Endothelial cell of umbilical vein (primary cell): ENCODE data around the gene SIRPB1. TPM values are rescaled to one million over a fixed set of nuclear protein-coding genes. Genes with fewer than 3 reads are reported as not detected.

ENCODE experiments used
- BruUV-seq: library from RNA; stranded (reverse); fragments of 400-500 nt; replicated peaks from 2 replicates; lab custom pipeline; 2021; lab: Mats Ljungman, UMichigan
- CTCF ChIA-PET: fragments of 300-600, 350-600 bp; sonication (Branson Sonifier 250); formaldehyde crosslinking; loops from one replicate; lab custom pipeline; 2021; ENCODE audit warnings: antibody characterized with exemption, inconsistent platforms; lab: Charles Lee
- POLR2A ChIA-PET: fragments of 300-600, 350-600 bp; sonication (Branson Sonifier 250); formaldehyde crosslinking; loops from one replicate; lab custom pipeline; 2021; ENCODE audit warnings: antibody characterized with exemption, inconsistent platforms; lab: Charles Lee
- DNase-seq: peaks from one replicate; pipeline ENCODE4 v3.0.0-alpha.2; 2011; ENCODE audit warnings: low read depth, low spot score
- FAIRE-seq: peaks from 2 replicates; lab custom pipeline; 2011; peaks lifted over from hg19 to GRCh38; lab: Jason Lieb, UNC
- H2AFZ ChIP-seq: 2 replicates; pipeline ENCODE4 v1.6.0; 2012; ENCODE audit warnings: low read depth, low read length, control low read depth, inconsistent platforms
- H3K27ac ChIP-seq: 2 replicates; pipeline ENCODE4 v1.5.1; 2011; ENCODE audit warnings: low read depth, mild to moderate bottlenecking, control low read depth, low read length, moderate library complexity; ENCODE audit not compliant: insufficient read depth
- H3K27me3 ChIP-seq, 2 experiments: 2 replicates each; pipeline versions ENCODE4 v1.6.0 to v1.6.1; 2011; ENCODE audit warnings: low read length in 2 of 2, mixed read lengths in 1 of 2; ENCODE audit not compliant: control insufficient read depth in 2 of 2, insufficient read depth in 2 of 2
- H3K36me3 ChIP-seq, 2 experiments: 2 replicates in 1 of 2; 3 replicates in 1 of 2; pipeline ENCODE4 v1.5.1; 2011; ENCODE audit warnings: low read length in 2 of 2, mild to moderate bottlenecking in 1 of 2, moderate library complexity in 1 of 2; ENCODE audit not compliant: control insufficient read depth in 2 of 2, insufficient read depth in 2 of 2; ENCODE audit errors: extremely low read depth in 1 of 2
- H3K4me1 ChIP-seq: 3 replicates; pipeline ENCODE4 v1.5.1; 2011; ENCODE audit warnings: mild to moderate bottlenecking, low read length; ENCODE audit not compliant: control insufficient read depth, insufficient read depth; ENCODE audit errors: extremely low read depth
- H3K4me2 ChIP-seq: 2 replicates; pipeline ENCODE4 v1.6.1; 2011; ENCODE audit warnings: low read length, control low read depth, mixed read lengths; ENCODE audit not compliant: insufficient read depth
- H3K4me3 ChIP-seq, 3 experiments: fragments of 200-600 bp in 1 of 3; sonication (generic), shearing (Covaris generic) in 1 of 3; replicated peaks in 1 of 3; 2 replicates each; pipeline ENCODE4 v1.5.1; 2011 to 2016; ENCODE audit warnings: control low read depth in 3 of 3, low read length in 3 of 3, mild to moderate bottlenecking in 2 of 3, inconsistent platforms in 1 of 3, low read depth in 1 of 3, moderate library complexity in 1 of 3; ENCODE audit not compliant: insufficient read depth in 1 of 3
- H3K79me2 ChIP-seq: 2 replicates; pipeline ENCODE4 v1.6.0; 2012; ENCODE audit warnings: low read length, inconsistent platforms; ENCODE audit not compliant: control insufficient read depth, insufficient read depth
- H3K9ac ChIP-seq: replicated peaks from 2 replicates; pipeline ENCODE3; 2011; ENCODE audit warnings: low read length, control low read depth; ENCODE audit not compliant: insufficient read depth; ENCODE audit errors: extremely low read depth
- H3K9me1 ChIP-seq: replicated peaks from 3 replicates; pipeline ENCODE4 v1.6.0; 2011; ENCODE audit warnings: mild to moderate bottlenecking, low read length; ENCODE audit not compliant: control insufficient read depth, insufficient read depth; ENCODE audit errors: extremely low read depth
- H3K9me3 ChIP-seq: replicated peaks from 2 replicates; pipeline ENCODE4 v1.5.1; 2012; ENCODE audit warnings: low read length, inconsistent platforms; ENCODE audit not compliant: control insufficient read depth, insufficient read depth
- H4K20me1 ChIP-seq: replicated peaks from 2 replicates; pipeline ENCODE3; 2011; ENCODE audit warnings: mild to moderate bottlenecking, low read length; ENCODE audit not compliant: control insufficient read depth, insufficient read depth; ENCODE audit errors: extremely low read depth
- CTCF ChIP-seq, 2 donors: IDR thresholded peaks; 1 replicate in 1 of 2; 2 replicates in 1 of 2; pipeline ENCODE4 v1.5.1; 2011; ENCODE audit warnings: low read length in 2 of 2, mild to moderate bottlenecking in 2 of 2, moderate library complexity in 2 of 2, control low read depth in 1 of 2, inconsistent platforms in 1 of 2, low read depth in 1 of 2; ENCODE audit not compliant: insufficient read depth in 1 of 2; ENCODE audit errors: extremely low read depth in 1 of 2
- EZH2 ChIP-seq: IDR thresholded peaks from 2 replicates; pipeline ENCODE4 v1.6.1; 2012; ENCODE audit warnings: borderline replicate concordance, low read depth, mild to moderate bottlenecking, moderate library complexity, low read length, inconsistent platforms; ENCODE audit not compliant: severe bottlenecking
- FOS ChIP-seq: IDR thresholded peaks from 2 replicates; pipeline ENCODE4 v1.6.1; 2011; ENCODE audit warnings: mild to moderate bottlenecking, low read length, moderate library complexity, borderline replicate concordance; ENCODE audit not compliant: insufficient read depth
- GATA2 ChIP-seq: IDR thresholded peaks from 2 replicates; pipeline ENCODE4 v1.7.0; 2011; ENCODE audit warnings: low read depth, mild to moderate bottlenecking, moderate library complexity, mixed read lengths, low read length; ENCODE audit not compliant: insufficient read length, insufficient read depth
- JUN ChIP-seq: IDR thresholded peaks from 2 replicates; pipeline ENCODE4 v1.6.1; 2011; ENCODE audit warnings: borderline replicate concordance, low read depth; ENCODE audit not compliant: insufficient read length, insufficient read depth
- MAX ChIP-seq: IDR thresholded peaks from 2 replicates; pipeline ENCODE4 v1.6.1; 2011; ENCODE audit not compliant: insufficient read depth, insufficient read length
- MYC ChIP-seq: IDR thresholded peaks from one replicate; pipeline ENCODE4 v1.6.1; 2011; ENCODE audit warnings: mild to moderate bottlenecking, low read depth, low read length
- POLR2A ChIP-seq: IDR thresholded peaks from 2 replicates; pipeline ENCODE4 v1.6.1; 2012; ENCODE audit warnings: low read depth, mild to moderate bottlenecking, control low read depth, low read length
- POLR2AphosphoS5 ChIP-seq: IDR thresholded peaks from 2 replicates; pipeline ENCODE4 v1.6.1; 2012; ENCODE audit warnings: low read depth, mild to moderate bottlenecking, control low read depth, low read length, moderate library complexity; ENCODE audit not compliant: insufficient read depth
- dilution Hi-C: fragments of 300-500 bp; cut with MboI; formaldehyde crosslinking; loops from one replicate; pipeline ENCODE4 v1.15.0; 2019; ENCODE audit warnings: low sequenced_read_pairs; ENCODE audit not compliant: extremely low pct_ligation_motif_present
- intact Hi-C: fragments of 100-400 bp; cut with micrococcal nuclease; formaldehyde crosslinking; loops from one replicate; pipeline ENCODE4 v1.10.0; 2022
- polyA plus RNA-seq, 4 experiments: library from polyadenylated mRNA; depleted of rRNA in 3 of 4; stranded (reverse) in 3 of 4; unstranded in 1 of 4; fragments of >200 nt; gene quantifications; 2 replicates each; pipeline versions ENCODE4 v1.2.1 to v1.2.3, GENCODE V29; 2011 to 2012; ENCODE audit warnings: missing spikeins in 1 of 4
- total RNA-seq: library from RNA; stranded (reverse); gene quantifications from 2 replicates; pipeline ENCODE4 v1.2.3, GENCODE V29; 2021

SIRPB1 gene
- total and polyA plus RNA-seq, 2 donors (not counting 3 experiments of a cell fraction or from before 2014, with no cell fraction given) = 0.10 to 6.5 TPM

DNA sequence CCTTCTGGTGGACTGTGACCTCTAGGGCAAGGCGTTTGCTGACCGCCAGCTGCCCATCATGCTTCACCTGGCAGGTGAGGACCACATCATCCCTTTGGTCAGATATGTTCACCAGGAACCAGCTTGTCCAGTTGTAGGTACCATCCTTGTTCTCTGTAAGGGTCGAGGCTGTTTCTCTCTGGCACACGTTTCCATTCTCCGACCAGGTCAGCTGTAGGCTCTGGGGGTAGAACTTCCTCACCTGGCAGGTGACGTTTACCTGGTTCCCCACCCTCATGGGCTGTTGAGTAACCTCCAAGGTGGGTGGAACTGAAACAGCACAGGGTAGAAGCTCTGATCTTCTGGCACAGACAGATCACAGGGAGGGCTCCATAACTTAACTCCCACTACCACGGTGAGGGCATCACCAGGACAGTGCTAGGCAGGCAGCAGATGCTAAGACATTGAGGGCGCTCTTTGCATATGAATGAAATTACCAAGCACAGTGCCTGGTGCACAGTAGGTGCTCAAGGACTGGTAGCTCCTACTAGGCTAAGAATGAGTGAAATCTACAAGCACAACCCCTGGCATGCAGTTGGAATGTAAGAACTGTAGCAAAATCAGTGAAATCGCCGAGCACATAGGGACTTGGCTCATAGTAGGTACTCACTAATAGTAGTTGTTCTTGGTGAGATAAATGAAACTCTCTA is 15.6 kb upstream of the SIRPB1 start:
- Histone ChIP-seq H3K27ac (no peak overlapping the region), H3K9me1 (no peaks in the 10 kb centered on the region), H3K27me3 (peaks cover 0 to 2% of the 10 kb centered on the region in 2 experiments), H3K4me1 (peaks cover 6% of the 10 kb centered on the region), H3K4me3 (no peak overlapping the region), H3K9ac (no peak overlapping the region), H2AFZ (no peak overlapping the region), H3K4me2 (no peak overlapping the region), H3K9me3 (no peaks in the 10 kb centered on the region), H3K79me2 (no peaks in the 10 kb centered on the region), H3K36me3 (no peaks in the 10 kb centered on the region), H4K20me1 (no peaks in the 10 kb centered on the region)
- intact Hi-C loops = no loop called here
- BruUV-seq = no TSS peak
- DNase-seq (no peak), FAIRE-seq (no peak)
- ChIA-PET POLR2A (no interaction called here), CTCF (interaction anchor here (1.0 to 1.5 kb wide), 3 partner anchors 127 to 132 kb away, joined by 3 to 11 read pairs (median 3); no protein-coding TSS in a partner anchor)
- no peak for TF ChIP-seq POLR2A
- no peak for TF ChIP-seq GATA2
- no peak for TF ChIP-seq MYC
- TF ChIP-seq CTCF (IDR thresholded peaks at IDR 0.05; ENCODE audit: extremely low read depth in 1 of 2, insufficient read depth in 1 of 2, low read depth in 1 of 2, low read length in 2 of 2) = no peak
- no peak for TF ChIP-seq MAX
- TF ChIP-seq EZH2 = no peak
- no peak for TF ChIP-seq JUN
- TF ChIP-seq POLR2AphosphoS5 = no peak
- TF ChIP-seq FOS = no peak
- dilution Hi-C loops = no loop called here
